ENCODE data around the gene EFNA1.

GRCh38 chr1:155110826-155111225 is 16.9 kb upstream of the EFNA1 start:
- no peak for TF ChIP-seq POLR2A (IDR thresholded peaks at IDR 0.05; ENCODE audit: low read depth, low read length)
- TF ChIP-seq POLR2AphosphoS5 (IDR thresholded peaks at IDR 0.05; ENCODE audit: low read depth, low read length), result no peak
- no peak for TF ChIP-seq SPI1 (IDR thresholded peaks at IDR 0.05; ENCODE audit: low read depth, low read length)
- TF ChIP-seq TAF1 (IDR thresholded peaks at IDR 0.05; ENCODE audit: low read depth, low read length), result no peak
- no peak for TF ChIP-seq POU2F2 (IDR thresholded peaks at IDR 0.05; ENCODE audit: low read depth, low read length)
